OCI-LY1 (cell line): ENCODE measurements around the gene ZNF292.

Source experiments
- EZH2 ChIP-seq: fragments of 200-600 bp; sonication (generic), shearing (Covaris generic); IDR thresholded peaks from 2 replicates; pipeline ENCODE4 v1.8.0; 2017; ENCODE audit warnings: borderline replicate concordance, mixed run types, mild to moderate bottlenecking, antibody characterized with exemption, low read length, moderate library complexity, mixed read lengths
- TF ChIP-seq, protein P1 (sequence below): fragments of 200-600 bp; sonication (generic), shearing (Covaris generic); IDR thresholded peaks from 2 replicates; pipeline ENCODE4 v1.5.1; 2017; ENCODE audit warnings: mild to moderate bottlenecking, antibody characterized with exemption, low read length, moderate library complexity, mixed read lengths

DNA sequence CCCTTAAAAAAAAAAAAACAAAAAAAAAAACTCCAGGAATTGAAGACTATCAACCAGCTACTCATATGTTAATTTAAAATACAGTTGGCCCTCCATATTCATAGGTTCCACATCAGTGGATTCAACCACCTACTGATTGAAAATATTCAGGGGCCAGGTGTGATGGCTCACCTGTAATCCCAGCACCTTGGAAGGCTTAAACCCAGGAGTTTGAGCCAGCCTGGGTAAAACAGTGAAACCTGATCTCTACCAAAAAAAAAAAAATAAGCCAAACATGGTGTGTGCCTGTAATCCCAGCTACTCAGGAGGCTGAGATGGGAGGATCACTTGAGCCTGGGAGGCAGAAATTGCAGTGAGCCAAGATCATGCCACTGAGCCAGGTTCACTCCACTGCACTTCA lies 94.7 kb downstream of the ZNF292 start:
- TF ChIP-seq, protein P1, sequence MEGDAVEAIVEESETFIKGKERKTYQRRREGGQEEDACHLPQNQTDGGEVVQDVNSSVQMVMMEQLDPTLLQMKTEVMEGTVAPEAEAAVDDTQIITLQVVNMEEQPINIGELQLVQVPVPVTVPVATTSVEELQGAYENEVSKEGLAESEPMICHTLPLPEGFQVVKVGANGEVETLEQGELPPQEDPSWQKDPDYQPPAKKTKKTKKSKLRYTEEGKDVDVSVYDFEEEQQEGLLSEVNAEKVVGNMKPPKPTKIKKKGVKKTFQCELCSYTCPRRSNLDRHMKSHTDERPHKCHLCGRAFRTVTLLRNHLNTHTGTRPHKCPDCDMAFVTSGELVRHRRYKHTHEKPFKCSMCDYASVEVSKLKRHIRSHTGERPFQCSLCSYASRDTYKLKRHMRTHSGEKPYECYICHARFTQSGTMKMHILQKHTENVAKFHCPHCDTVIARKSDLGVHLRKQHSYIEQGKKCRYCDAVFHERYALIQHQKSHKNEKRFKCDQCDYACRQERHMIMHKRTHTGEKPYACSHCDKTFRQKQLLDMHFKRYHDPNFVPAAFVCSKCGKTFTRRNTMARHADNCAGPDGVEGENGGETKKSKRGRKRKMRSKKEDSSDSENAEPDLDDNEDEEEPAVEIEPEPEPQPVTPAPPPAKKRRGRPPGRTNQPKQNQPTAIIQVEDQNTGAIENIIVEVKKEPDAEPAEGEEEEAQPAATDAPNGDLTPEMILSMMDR = no peak
- TF ChIP-seq EZH2 = no peak
